Stimulated activated CD8-positive, alpha-beta memory T cell treated with anti-CD3 and anti-CD28 coated beads, Interleukin-2, amount 100 ng/mL, for 48 hours (primary cell): ENCODE measurements around the gene PLK3.
A peak's percentile ranks its signal among the peaks of the same experiment; 100 is the strongest.
"Not testable (repeated sequence)": the region's sequence is repeated elsewhere in the genome, so short reads cannot be mapped to it uniquely, and the experiment has no call there.

Source experiments
- DNase-seq, 2 donors: peaks; one replicate each; pipeline ENCODE4 v3.0.0-alpha.2; 2020; ENCODE audit warnings: low read depth in 2 of 2

The PLK3 gene

DNA sequence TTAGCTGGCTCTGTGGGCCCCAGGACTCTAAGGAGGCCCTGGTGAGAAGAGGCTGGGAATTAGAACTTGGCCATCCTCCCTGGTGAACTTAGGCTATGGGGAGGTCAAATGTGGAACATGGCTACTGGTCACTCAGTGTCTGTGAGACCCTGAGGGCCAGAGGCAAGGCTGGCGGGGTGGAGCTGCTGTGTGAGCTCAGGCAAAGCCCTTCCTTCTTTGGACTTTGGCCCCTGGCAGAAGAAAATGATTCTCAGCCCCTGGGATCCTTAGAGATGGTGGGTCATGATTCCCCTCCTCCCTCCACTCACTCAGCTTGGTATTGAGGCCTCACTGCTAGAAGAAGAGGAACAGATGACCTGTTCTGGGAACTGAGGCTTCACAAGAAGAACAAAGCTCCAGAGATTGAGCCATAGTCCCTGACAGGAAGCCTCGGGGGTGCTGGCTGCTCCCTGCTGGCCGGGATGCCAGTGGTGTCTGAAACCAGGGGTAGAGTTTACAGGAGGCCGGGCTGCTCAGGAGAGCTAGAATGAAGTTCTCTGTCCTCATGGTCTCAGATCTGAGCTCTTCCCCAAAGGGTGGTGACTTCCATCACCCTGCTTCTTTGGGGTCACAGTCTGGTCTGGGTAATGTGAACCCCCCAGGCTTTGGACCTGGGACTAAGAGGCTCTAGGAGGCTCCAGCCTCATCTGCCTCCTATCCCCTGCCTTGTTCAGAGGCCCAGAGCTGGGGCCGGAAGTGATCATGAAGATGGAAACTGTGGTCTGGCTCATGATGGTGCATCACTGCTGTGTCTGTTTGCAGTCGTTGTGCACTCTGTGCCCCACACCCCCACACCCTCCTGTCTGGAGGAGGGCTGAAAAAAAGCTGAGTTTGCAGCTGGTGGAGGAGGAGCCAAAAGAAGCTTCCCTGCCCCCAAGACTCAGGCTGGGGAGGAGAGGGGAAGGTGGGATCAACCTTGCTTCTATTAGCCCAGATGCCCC, 9.1 kb downstream of the PLK3 start:
- DNase-seq: peak; percentile 72 to 84

DNA sequence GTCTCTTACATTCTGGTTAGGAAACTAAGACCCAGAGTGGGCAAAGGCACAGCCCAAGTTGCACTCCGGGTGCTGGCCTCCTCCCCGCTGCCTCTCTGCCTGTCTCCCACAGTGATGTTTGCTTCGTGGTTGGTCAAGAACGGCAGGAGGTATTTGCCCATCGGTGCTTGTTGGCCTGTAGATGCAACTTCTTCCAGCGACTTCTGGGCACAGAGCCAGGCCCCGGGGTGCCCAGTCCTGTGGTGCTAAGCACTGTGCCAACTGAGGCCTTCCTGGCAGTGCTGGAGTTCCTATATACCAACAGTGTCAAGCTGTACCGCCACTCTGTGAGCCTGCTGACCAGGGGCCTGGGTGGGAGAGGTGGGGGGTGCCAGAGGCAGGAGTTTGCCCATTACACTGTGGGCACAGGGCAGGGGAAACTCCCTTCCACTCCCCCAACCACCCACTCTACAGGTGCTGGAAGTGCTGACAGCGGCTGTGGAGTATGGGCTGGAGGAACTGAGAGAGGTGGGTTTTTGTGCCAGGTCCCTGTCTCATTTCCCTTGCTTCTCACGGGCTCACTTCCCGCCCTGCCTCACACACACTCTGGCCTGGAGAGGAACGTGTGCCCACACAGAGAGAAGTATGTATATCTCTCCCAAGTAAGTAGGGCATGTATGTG, 10.1 kb downstream of the PLK3 start:
- no peak for DNase-seq

GRCh38 chr1:44810762-44811105, 10.6 kb downstream of the PLK3 start:
- not testable (repeated sequence) for DNase-seq

GRCh38 chr1:44811234-44811633, 11.1 kb downstream of the PLK3 start:
- DNase-seq: no peak

GRCh38 chr1:44812822-44813543, 12.8 kb downstream of the PLK3 start:
- DNase-seq: no peak

DNA sequence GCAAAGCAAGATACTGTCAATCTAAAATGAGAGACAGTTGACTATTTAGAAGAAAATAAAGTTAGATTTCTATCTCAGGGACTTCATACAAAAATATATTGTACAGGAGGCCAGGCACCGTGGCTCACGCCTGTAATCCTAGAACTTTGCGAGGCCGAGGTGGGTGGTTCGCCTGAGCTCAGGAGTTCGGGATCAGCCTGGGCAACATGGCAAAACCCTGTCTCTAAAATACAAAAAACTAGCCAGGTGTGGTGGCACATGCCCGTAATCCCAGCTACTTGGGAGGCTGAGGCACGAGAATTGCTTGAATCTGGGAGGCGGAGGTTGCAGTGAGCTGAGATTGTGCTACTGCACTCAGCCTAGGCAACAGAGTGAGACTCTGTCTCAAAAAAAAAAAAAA, 15.7 kb downstream of the PLK3 start:
- DNase-seq: not testable (repeated sequence)

DNA sequence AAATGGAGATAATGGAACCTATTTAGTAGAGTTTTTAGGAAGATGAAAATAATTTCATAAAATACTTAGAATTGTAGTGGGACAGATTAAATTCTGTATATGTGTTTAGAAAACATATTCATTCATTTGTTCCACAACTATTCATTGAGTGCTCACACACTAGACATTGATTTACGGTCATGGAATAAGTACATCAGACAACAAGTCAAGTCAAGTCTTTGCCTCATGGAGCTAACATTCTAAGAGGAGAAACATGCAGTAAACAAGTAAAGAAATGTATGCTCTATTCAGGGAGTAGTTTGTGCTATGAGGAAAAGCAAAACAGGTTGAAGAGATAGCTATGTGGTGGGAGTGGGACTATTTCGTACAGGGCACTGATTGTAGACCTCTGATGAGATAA, 17.1 kb downstream of the PLK3 start:
- no peak for DNase-seq

- DNase-seq: no peak
Observed at GRCh38 chr1:44817771-44818495, 17.8 kb downstream of the PLK3 start.

DNA sequence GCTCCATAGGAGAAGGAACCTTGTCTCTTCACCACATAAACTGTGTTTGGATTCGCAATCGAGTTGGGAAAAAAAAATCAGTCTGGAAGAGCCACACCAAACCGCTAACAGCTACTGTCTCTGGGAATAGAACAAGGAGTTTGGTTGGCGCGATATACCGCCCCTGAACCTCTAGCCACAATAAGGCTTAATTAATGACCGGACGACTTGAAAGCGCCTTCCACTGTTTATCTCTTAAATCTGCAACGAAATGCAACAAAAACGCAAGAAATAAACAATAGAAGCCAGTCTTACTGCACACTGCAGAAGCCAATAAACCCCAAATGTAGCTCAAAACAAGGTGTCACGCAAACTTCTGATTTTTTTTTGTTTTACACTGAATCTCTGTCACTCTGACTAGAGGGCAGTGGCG, 19.0 kb downstream of the PLK3 start:
- no peak for DNase-seq

GRCh38 chr1:44819608-44820327, 19.6 kb downstream of the PLK3 start:
- DNase-seq: peak; percentile 69 to 75

GRCh38 chr1:44820328-44821239, 20.4 kb downstream of the PLK3 start:
- DNase-seq: no peak

- DNase-seq: no peak
Observed at GRCh38 chr1:44821240-44821715, 21.1 kb downstream of the PLK3 start.

DNA sequence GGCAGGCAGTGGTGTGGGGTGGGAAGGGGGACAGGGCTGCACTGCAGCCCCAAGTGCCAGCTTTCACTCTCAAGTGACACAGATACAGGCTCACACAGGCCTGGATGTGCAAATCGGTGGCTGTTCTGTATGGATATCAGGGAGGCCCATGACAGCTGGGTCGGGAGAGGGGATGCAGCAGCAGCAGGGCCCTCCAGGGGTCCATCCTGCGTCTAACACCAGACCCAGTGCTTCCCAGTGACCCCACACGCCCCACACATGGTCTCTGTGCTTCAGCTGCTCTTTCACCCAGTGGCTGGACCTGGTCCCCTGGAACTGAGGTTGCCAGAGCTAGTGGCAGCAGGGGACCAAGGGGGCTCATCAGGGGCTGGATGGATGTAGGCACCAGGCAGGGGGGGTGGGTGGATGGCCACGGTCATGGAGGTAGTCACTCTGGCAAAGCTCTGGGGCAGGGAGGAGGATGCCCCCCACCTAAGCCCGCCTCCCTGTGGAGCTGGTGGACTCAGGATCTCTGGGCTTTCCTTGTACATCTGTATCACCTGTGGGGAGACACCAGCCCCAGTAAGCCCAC, 22.0 kb downstream of the PLK3 start:
- DNase-seq: no peak

GRCh38 chr1:44822981-44823451, 22.8 kb downstream of the PLK3 start:
- no peak for DNase-seq

DNA sequence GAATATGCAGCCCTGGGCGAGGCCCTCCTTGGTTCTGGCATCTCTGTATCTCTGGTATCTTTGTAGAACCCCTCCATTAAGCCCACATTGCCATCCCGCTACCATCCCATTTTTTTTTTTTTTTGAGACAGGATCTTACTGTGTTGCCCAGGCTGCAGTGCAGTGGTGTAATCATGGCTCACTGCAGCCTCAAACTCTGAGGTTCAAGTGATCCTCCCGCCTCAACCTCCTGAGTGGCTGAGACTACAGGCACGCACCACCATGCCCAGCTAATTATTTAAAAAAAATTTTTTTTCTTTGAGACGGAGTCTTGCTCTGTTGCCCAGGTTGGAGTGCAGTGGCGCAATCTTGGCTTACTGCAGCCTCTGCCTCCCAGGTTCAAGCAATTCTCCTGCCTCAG, 24.2 kb downstream of the PLK3 start:
- DNase-seq: not testable (repeated sequence)

DNA sequence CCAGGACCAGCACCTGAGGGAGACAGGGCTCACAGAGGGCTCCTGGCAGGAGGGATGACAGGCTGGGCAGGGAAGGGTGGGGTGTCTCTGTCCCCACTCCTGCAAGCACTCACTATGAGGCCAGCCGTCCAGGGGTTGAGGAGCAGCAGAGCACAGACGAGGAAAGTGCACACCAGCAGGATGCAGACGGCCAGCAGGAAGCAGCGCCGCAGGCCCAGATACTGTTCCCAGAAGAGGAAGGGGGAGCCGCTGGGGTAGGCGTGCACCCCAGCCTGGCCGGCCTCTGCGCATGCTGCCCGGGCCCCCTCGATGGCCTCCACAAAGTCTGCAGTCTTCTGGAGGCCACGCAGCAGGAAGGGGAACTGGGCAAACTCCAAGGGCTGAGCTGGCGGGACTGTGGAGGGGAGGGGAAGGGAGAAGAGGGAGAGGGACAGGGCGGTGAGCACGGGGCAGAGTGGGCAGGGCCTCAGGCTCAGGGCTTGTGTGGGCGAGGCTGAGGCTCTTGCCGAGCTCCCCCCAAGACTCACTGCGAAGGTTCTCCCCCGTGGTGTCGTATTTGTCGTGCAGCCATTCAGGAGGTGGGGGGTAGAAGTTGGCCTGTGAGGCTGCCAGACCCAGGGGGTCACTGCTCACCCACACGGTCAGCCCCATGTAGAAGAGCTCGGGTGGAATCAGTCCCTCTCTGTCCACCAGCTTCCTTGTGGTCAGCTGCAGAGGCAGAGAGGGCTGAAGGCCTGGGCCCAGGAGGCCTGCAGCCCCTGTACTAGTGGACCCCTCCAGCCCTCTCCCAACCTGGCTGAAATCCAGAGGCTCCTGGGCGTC, 26.4 kb downstream of the PLK3 start:
- no peak for DNase-seq

DNA sequence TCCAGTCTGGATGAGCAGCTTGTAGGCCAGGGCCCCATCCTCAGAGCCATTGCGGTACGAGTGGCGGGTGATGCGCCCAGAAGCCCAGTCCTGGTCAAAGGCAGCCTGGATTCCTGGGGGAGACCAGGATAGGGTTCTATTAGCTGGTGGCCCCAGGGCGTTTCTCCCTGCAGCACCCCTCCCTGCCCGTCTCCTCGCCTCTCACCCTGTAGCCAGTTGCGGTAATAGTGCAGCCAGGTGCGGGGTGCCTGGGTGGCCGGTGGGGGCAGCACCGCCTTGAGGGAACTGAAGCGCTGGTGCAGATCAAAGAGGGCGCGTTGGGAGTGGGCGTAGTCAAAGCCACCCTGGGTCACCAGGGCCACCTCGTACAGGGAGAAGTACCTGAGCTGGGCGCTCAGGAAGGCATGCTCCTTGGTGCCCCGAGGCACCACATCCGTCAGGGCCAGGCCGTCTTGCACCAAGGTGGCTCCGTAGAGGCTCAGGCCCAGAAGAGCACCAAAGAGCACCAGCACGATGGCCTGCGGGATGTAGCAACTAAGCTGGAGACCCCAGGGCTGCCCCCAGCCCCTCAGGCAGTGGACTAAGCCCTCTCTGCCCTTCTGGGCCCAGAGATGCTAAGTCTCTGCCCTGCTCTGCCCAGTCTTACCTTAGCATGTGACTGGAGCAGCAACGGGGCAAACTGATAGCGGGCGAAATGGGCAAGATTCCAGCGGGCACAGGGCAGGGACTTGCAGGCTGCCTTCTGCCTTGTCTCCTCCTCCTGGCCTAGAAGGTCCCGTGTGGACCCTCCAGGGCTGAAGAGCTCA, 27.2 kb downstream of the PLK3 start:
- no peak for DNase-seq
